Ovary (tissue), 3 donors: ENCODE data around the gene ARRDC3.

ENCODE experiments used
- CTCF ChIP-seq, 3 donors: fragments of 450-650 bp in 2 of 3; fragments of 200-600 bp in 1 of 3; IDR thresholded peaks; one replicate each; pipeline versions ENCODE4 v1.5.1 to v1.8.0; 2016 to 2022; ENCODE audit warnings: antibody characterized with exemption in 3 of 3, mild to moderate bottlenecking in 1 of 3
- EP300 ChIP-seq: sonication (generic); formaldehyde crosslinking; IDR thresholded peaks from one replicate; pipeline ENCODE4 v1.6.1; 2017; ENCODE audit warnings: antibody characterized with exemption
- donor health status: DM: no; HTN: no; CAD: no.

- no peak for TF ChIP-seq EP300
- no peak for TF ChIP-seq CTCF (IDR thresholded peaks at IDR 0.05)
Measured at GRCh38 chr5:91369480-91369879, 13.6 kb downstream of the ARRDC3 start.
